Ramos (cell line): ENCODE results near the gene PLB1.

Experiments
- in situ Hi-C: fragments of 300-500 bp; cut with MboI; formaldehyde crosslinking; loops from one replicate; pipeline ENCODE4 v1.14.3; 2022; ENCODE audit warnings: low sequenced_read_pairs; ENCODE audit not compliant: unreplicated experiment

PLB1 gene

DNA sequence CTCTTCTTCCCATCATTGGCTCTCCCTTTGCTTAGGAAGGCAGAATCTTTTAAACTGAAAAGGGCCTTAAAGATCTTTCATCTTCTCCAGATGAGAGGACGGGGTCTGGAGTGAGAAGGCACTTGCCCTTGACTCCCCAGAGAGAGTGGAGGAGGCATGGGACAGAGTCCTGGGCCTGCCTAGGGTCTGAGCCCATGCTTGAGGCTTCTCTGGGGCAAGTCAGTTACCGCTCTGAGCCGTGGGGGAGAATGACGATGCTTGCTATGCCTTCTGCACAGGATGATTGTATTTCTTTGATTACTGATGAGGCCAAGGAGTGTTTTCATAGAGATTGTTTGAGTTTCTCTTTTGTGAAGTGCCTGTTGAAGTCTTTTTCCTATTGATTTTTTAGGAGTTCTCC is 921 bp downstream of the PLB1 start:
- in situ Hi-C loops = no loop called here

DNA sequence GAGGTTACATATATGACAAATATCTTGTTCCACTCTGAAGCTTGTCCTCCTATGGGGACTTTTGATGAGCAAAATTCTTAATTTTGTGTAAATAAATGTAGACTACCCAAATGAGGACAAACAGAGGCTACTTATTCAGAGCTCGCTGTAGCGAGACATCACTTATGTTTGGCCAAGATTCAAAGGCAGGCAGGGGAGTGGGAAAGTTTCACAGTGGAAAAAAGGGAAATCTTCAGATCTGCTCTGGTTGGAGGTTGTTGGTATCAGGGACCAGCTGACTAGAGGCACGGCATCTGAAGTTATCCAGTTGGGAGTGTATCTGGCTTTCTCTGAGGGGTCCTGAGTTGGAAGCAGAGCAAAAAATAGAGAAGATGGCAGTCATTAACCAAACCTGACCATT is 1.3 kb downstream of the PLB1 start:
- in situ Hi-C loops = no loop called here

DNA sequence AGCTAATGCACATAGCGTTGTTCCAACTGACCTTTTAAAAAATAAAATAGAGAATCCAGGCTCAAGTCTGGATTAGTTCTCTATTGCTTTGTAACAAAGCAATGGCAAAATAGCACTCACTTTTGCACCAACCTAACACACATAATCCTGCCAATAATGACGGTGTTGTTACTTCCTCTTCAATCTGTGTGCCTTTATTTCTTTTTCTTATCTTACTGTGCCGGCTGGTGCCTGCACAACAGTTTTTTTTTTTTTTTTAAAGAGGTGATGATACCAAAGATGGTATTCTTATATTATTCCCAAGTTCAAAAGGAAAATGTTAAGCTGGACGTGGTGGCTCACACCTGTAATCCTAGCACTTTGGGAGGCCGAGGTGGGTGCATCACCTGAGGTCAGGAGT is 3.4 kb downstream of the PLB1 start:
- in situ Hi-C loops = no loop called here

DNA sequence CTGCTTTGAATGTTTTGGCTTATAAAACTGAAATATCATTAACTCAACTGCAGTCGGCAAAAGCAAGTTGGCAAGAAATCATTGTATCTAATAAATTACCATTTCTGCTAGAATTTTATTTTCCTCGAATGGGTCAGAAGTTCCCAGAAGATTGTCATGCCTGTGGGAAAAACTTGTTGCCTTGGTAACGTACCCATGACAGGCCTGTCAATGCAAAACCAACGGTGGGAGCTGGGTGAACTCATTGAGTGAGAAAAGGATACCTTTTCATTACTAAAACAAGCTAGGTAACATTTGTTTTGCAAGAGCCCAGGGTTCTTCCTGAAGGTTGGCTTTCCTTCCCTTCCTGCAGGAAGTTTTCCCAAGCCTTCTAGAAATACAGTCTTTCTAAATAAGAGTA is 9.5 kb downstream of the PLB1 start:
- in situ Hi-C loops = no loop called here

DNA sequence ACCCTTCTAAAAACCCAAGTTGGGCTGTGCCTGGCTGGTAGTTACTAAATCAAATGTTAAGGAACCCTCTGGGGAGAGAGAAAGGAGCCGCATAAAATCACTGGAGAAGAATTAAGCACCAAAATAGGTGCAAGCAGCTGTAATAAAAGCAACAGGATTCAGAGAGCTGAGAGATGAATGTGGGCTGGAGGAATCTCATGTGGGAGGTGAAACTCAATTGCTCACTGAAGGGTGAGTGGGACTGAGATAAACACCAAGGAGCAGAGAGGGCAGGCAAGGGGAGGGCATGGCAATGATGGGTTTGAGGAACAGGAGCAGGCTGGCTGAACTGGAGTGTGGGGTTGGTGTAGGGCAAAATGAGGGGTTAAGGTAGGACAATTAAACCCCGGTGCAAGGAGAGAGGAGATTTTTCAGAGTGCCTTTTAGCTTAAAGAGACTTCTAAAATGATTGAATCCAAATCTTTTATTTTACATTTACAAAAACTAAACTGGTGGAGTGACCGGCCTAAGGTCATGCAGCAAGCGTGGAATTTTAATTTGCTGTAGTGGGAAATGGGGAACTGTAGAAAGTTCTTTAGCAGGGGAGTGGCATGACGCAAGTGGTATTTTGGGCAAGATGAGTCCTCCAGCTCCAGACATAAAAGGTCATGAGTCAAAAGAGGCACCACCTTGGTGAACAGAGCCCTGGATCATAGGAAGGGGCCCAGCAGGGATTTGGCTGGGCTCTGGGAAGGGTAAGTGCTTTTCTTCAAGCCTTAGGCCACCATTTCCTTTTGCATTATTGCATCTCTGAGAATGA is 10.5 kb downstream of the PLB1 start:
- in situ Hi-C loops = no loop called here

DNA sequence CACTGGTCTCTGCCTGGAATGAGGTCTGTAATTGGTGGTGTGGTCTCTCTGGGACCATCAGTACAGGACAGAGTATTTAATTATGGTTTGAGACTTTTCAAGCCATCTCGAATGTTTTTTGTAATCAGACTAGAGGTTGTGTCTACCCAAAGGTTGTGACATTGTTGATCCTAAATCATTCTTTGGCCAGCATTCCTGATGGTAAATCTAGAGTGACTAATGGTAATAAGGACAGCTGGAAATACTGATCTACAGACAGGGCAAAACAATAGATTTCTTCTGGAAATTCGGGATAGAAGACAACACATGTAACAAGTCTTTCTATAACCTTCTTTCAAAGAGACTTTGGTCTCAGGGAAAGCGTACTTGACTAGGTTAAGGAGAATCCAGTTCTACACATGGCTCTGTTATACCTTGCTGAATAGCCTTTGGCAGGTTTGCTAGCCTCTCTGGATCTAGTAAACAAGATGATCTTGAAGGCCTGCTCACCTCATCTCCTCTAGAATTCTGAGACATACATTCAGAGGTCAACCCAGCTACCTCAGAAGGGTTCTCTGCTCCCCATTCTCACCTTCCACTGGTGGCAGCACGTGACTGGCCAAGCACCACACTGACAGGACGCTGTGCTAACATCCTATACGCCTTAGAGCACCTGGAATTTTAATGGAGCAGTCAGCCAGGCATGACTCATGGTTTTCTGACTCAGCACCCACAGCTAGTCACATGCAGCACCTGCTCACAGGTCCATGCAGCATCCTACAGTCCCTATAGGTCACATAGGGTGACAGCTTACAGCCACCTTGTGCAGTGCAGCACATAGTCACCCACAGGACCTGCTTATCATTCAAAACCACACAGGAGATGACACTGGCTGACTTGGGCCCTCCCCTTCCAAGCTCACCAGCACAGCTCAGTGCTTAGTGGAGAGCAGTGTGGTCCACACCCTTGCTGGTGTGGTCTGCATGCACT is 12.2 kb downstream of the PLB1 start:
- in situ Hi-C loops = no loop called here

DNA sequence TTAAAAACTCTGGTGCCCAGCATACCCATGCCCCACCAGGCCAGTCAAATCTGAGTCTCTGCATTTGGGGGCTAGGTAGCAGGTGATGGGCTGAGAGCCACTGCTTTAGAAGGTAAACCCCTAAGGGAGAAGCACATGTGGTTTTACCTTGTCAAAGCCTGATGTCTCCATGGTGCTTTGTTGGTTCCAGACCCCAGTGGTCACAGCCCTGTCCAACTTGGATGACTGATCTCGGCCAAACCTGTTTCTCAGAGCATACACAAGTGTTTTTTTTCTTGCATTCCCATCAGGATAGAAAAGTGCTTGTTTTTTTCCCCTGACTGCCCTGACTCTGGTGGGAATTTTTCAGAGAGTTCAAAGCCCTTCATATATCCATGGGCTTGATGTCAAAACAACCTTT is 13.5 kb downstream of the PLB1 start:
- in situ Hi-C loops = no loop called here

DNA sequence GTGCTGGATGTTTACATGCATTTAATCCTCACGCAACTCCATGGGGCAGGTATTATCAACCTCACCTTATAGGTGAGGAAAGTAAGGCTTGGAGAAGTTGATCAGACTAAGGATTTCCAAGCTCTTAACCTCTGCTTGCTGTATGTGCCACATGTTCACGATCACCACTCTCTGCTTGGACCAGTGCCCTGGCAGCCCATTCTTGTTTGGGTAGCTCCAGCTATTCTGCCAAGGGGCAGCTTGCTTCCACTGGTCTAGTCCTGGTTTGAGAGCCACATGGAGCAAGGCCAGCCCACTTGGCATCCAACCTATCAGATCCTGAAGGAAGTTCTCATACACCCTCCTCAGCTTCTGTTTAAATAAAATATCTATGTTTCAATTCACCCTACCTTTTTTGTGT is 14.3 kb downstream of the PLB1 start:
- in situ Hi-C loops = no loop called here

DNA sequence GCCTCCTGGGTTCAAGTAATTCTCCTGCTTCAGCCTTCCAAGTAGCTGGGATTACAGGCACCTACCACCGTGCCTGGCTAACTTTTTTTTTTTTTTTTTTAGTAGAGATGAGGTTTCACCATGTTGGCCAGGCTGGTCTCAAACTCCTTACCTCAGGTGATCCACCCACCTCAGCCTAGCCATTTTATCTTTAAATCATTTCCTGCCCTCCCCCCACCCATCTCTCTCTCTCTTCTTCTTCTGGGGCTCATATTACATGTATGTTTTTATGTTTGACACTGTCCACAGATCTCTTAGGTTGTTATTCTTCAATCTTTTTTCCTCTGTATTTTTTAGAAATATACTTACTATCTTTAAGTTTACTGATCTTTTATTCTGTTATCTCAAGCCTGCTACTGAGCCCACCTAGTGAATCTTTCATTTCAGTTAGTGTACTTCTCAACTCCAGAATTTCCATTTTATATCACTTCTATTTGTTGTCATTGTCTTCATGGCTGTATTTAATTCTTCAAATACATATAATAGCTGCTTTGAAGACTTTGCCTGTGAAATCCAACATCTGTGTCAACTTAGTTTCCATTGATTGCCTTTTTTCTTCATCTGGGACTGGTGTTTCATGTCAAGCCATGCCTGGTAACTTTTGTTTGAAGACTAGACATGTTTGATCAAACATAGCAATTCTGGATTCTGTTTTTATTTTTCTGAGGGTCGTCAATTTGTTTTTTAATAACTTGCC is 16.2 kb downstream of the PLB1 start:
- in situ Hi-C loops = no loop called here

DNA sequence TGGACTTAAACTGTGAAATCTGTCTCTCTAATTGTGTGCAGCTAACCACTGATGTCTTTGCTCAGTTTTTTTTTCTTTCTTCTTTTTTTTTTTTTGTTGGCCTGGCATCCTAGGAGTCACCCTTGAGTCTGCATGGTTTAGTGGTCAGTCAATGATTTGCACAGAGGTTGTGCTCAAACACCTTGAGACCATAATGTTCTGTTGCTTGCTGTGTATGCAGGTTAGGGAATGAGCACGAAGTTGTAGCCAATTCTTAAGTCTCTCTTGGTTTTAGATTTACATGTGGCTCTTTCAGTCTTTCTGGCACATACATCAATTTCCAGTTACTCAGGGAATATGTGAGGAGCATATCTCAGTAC is 16.7 kb downstream of the PLB1 start:
- in situ Hi-C loops = no loop called here

DNA sequence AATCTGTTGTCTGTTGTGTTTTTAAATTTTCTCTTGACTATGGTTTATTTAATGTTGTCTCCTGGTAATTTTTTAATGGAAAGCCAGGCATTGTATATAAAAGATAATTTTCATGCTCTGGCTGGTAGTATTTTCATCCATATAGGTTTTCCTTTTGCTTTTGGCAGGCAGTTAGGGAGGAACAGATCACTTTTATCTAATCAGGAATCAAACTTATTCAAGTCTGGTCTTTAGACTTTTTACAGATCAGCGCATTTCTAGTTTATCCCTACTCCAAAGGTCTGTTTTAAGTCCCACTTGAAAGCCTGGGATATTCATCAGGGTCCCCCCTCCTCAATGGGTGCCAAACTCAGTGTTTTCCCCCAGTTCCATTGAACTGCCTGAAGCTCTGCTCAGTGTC is 17.2 kb downstream of the PLB1 start:
- in situ Hi-C loops = no loop called here

DNA sequence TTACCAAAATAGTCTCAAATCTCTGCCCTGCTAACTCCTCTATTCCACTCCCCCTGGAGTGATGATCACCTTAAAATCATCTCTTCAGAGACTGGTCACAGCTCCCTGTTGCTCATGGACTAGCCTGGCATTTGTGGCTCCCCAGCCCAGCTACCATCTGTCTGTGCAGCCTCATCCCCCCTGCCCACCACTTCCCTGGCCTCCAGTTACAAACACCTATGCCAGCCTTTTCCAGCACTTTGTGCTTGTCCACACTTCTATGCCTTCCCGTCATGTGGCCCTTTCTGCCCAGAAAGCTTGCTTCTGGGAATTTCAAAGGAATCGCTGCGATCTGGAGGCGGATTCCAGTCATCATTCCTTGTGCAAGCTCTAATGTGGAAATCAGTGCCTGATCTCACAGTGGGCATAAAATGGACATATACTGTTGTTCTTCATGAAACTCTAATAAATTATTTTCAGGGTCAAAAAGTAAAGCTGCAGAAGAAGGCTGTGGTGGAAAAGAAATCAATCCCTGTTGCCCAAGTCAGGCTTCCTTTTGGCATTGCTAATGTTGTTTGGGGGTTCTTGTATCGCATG is 19.4 kb downstream of the PLB1 start:
- in situ Hi-C loops = no loop called here

DNA sequence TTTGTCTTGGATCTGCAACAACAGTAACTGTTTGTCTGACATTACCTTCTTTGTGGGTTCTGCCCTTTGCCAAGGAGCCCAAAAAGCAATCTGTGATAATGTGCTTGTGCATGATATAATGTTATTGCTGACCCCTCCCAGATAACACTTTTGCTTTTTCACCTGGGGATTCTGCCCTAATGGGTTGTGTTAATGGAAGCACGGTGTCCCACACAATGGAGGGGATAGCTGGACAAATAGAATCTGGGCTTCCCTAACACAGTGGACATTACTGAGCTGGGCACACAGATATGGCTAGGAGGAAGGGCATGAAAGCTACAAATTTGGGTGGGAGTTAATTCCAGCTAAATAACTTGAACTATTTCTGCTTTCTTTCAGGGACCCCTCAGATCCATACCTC is 20.6 kb downstream of the PLB1 start:
- in situ Hi-C loops = no loop called here

DNA sequence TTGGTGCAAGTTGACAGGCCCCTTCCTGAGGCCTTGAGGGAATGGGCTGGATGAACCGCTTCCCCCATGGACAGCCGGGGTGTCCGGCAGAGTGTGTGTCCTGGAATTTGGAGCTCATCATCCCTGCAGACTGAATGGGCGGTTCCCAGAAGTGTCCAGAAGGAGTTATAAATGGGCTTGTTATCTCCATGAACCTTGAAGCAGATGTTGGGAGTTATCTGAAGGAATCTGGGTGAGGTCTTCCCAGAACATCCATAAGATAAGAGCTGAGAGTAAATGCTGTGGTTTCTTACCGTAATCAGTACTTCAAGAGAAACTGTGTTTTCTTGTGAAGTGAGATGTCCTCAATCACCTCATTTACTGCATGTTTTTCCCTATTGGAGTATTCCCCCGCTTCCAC is 21.1 kb downstream of the PLB1 start:
- in situ Hi-C loops = no loop called here

DNA sequence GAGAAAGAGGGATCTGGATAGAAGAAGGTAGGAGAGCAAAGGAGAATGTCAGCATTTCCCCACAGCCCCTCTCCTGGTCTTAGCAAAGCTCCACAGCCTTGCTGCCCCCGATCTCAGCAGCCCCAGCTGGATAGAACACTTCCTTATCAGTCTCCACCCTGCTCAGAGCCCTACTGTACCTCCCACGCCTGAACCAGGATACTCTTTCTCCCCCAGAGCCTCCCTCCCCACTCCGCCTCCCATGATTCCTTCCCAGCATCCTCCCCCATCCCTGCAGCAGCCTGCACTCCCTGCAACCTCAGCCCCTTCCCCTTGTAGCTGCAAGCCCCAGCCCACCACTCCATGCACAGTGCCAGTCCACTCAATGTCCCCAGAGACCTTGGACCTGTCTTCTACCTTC is 25.8 kb downstream of the PLB1 start:
- in situ Hi-C loops = no loop called here

DNA sequence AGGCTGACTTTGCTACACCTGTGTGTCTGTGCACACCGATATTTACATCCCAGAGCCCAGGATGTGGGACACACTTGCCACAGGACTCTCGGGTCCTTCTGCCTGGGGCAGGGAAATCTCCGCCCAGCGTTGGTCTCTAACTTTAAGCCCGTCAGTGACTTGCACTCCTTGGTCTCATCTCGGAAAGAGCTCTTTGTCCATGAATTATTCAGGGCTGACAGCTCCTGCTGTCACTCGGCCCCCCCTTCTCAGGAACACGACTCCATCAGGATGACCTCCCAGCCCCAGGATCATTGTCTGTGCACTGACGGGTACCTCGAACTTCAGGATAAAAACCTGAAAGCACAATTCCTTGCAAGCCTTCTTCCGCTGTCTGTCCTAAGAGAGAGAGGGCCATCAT is 26.6 kb downstream of the PLB1 start:
- in situ Hi-C loops = no loop called here

DNA sequence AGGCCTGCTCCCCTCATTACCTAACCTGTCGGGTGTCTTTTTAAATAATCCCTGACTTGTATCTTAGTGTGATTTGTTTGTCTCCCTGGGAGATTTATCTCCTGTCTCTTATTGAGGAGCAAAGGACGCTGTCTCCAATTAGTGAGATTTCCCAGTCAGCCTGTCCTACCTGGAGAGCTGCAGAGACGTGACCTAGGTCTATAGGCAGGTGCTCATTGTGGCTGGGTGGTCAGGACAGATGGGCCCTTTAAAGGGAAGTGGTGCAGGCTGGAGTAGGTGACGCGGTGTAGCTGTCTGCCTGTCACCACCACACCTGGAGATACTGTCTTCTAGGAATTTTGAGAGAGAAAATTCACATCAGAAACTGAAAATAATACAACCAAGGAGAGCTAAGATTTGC is 28.0 kb downstream of the PLB1 start:
- in situ Hi-C loops = no loop called here

DNA sequence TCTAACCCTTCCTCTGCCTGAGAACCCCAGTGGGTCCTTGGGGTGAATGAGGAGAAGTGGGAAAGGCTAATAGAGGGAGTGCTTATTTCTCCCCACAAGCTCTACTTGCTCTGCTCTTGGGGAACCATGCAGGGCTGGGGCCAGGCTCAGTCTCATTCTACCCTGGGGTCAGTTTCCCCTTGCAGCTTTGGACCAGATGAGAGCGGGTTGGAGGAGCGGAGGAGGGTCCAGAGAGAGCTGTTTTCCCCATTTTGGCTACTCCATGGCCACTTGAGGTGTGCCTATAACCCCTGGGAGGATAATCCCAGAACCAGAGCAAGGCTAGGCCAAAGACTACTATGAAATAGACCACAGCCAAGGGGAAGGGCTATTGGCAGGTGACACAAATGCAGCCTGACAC is 29.6 kb downstream of the PLB1 start:
- in situ Hi-C loops = no loop called here

DNA sequence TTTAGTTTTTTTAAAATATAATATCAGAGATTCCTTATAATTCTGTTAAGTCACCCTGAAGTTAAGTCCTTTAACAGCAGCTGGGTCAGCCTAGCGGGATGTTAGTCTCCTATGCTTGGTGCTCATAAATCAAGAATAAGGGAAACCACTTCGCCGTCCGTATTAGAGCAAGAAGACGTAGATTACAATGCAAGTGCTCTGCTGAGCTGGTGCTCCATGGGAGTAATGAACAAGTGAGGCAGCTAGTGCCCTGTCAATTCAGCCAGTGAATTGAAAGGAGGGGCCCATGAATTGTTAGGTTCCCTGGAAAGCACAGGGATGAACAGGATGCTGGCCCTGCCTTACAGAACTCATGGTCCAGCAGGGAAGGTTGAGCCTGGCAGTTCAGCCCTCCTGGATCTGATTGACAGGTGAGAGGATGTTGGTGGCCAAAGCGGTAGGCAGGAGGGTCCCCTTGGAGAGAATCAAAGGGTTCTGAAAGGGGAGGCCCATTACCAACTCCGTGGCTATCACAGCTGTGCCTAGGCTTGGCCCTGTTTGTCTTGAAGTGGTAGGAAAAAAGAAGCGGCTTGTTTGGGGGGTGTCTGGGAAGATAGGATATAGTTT is 30.8 kb downstream of the PLB1 start:
- in situ Hi-C loops = no loop called here

DNA sequence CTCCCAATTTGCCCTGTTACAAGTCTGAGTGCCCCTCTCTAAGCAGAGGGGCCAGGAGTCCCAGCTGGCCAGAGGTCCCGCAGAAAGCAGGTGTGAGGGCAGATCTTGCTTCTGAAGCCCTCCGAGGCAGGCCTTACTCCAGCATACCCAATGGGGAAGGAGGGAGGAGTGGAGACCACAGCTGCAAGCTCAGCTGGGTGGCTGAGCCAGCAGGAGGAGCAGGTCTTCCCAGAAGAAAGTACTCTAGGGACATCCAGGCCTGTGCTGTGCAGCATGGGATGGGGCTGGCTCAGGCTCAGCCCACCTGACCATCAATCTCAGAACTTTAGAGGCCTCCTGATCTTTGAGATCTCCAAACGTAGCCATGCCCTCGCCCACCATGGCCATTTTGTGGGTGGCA is 31.3 kb downstream of the PLB1 start:
- in situ Hi-C loops = no loop called here
